MM.1S (cell line): ENCODE results near the gene ITPRIP.

Experiments
- DNase-seq: peaks from one replicate; pipeline ENCODE4 v3.0.0-alpha.2; 2015
- H2AFZ ChIP-seq: fragments of 300-600 bp; sonication (generic); 2 replicates; pipeline ENCODE4 v1.6.0; 2016; ENCODE audit warnings: antibody characterized with exemption, low read length
- H3F3A ChIP-seq: fragments of 300-600 bp; sonication (generic); 2 replicates; pipeline ENCODE4 v1.6.1; 2016; ENCODE audit warnings: mild to moderate bottlenecking, antibody characterized with exemption, low read length, moderate library complexity, mixed read lengths; ENCODE audit not compliant: insufficient read depth
- H3K27ac ChIP-seq: fragments of 300-600 bp; sonication (generic); 2 replicates; pipeline ENCODE4 v1.5.1; 2016; ENCODE audit warnings: mild to moderate bottlenecking, low read length
- H3K27me3 ChIP-seq: fragments of 300-600 bp; sonication (generic); replicated peaks from 2 replicates; pipeline ENCODE4 v1.6.0; 2016; ENCODE audit warnings: low read length; ENCODE audit not compliant: insufficient read depth
- H3K36me3 ChIP-seq: fragments of 300-600 bp; sonication (generic); replicated peaks from 2 replicates; pipeline ENCODE4 v1.6.1; 2016; ENCODE audit warnings: mild to moderate bottlenecking, low read length, mixed read lengths; ENCODE audit not compliant: insufficient read depth
- H3K4me1 ChIP-seq: fragments of 300-600 bp; sonication (generic); 2 replicates; pipeline ENCODE4 v1.6.1; 2016; ENCODE audit warnings: low read length, mixed read lengths
- H3K4me2 ChIP-seq: fragments of 300-600 bp; sonication (generic); 2 replicates; pipeline ENCODE4 v1.6.0; 2016; ENCODE audit warnings: low read depth, low read length
- H3K4me3 ChIP-seq: fragments of 300-600 bp; sonication (generic); 2 replicates; pipeline ENCODE4 v1.5.1; 2016; ENCODE audit warnings: low read length, mixed read lengths
- H3K79me2 ChIP-seq: fragments of 300-600 bp; sonication (generic); 2 replicates; pipeline ENCODE4 v1.6.1; 2016; ENCODE audit warnings: mixed run types, low read length, mixed read lengths
- H3K9ac ChIP-seq: fragments of 300-600 bp; sonication (generic); 2 replicates; pipeline ENCODE4 v1.6.1; 2016; ENCODE audit warnings: low read length, mixed read lengths
- H3K9me2 ChIP-seq: fragments of 300-600 bp; sonication (generic); replicated peaks from 2 replicates; pipeline ENCODE4 v1.6.1; 2016; ENCODE audit warnings: mild to moderate bottlenecking, low read length, mixed read lengths; ENCODE audit not compliant: insufficient read depth
- H3K9me3 ChIP-seq: fragments of 300-600 bp; sonication (generic); replicated peaks from 2 replicates; pipeline ENCODE4 v1.6.1; 2016; ENCODE audit warnings: mild to moderate bottlenecking, low read length, mixed read lengths; ENCODE audit not compliant: insufficient read depth
- H4K20me1 ChIP-seq: fragments of 300-600 bp; sonication (generic); 2 replicates; pipeline ENCODE4 v1.6.1; 2016; ENCODE audit warnings: mild to moderate bottlenecking, low read length, moderate library complexity, mixed read lengths; ENCODE audit not compliant: insufficient read depth
- EZH2 ChIP-seq: fragments of 300-600 bp; sonication (generic); optimal IDR thresholded peaks from 2 replicates; pipeline ENCODE3; 2017; ENCODE audit warnings: low read depth, mild to moderate bottlenecking, antibody characterized with exemption, low read length, mixed read lengths
- EZH2phosphoT487 ChIP-seq: fragments of 300-600 bp; sonication (generic); IDR thresholded peaks from 2 replicates; pipeline ENCODE4 v1.6.1; 2018; ENCODE audit warnings: antibody characterized with exemption, low read length
- TF ChIP-seq, protein P1 (sequence below): fragments of 300-600 bp; sonication (generic); IDR thresholded peaks from 2 replicates; pipeline ENCODE4 v1.5.1; 2016; ENCODE audit warnings: antibody characterized with exemption, low read length, mixed read lengths

ITPRIP gene

DNA sequence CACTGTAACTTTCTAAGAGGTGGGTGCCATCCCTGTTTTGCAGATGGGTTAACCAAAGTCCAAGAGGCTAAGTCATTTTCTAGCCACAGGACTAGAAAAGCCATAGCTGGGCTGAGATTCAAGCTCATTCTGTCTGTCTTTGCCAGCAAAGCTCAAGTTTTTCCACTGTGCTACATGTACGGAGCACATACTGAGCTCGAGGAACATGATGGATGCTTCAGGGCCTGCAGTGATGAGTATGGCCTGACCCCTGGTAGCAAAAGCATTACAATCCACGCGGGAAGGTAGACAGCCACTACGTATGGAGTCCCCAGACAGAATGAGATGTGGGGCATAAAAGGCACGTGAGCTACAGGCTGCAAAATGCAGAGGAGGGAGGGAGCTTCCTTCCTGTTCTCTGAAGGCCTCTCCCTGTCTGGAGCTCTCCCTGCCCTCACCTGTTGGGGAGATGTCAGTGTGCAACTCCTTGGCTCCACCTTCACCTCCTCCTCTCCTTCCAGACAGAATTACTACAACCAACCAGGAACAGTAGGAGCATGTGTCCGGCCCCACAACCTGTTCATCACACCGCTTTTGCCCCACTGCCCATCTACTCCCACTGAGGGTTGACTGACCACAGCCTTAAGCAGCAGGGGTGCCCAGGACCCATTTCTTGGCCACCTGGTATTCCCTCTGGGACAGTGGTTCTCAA lies 16.4 kb downstream of the ITPRIP start:
- Histone ChIP-seq H3K79me2 (peaks cover 79% of the 10 kb centered on the region), H3K4me3 (no peak overlapping the region), H4K20me1 (no peaks in the 10 kb centered on the region; the same call in 1 of the 2 replicates), H3K36me3 (no peaks in the 10 kb centered on the region), H3K4me1 (peaks cover 7% of the 10 kb centered on the region; the same call in 1 of the 2 replicates), H3K9ac (no peak overlapping the region), H3K27me3 (no peaks in the 10 kb centered on the region), H3F3A (no peaks in the 10 kb centered on the region), H3K9me3 (no peaks in the 10 kb centered on the region), H3K9me2 (no peaks in the 10 kb centered on the region), H2AFZ (no peak overlapping the region), H3K27ac (no peak overlapping the region), H3K4me2 (no peak overlapping the region)
- TF ChIP-seq, protein P1, sequence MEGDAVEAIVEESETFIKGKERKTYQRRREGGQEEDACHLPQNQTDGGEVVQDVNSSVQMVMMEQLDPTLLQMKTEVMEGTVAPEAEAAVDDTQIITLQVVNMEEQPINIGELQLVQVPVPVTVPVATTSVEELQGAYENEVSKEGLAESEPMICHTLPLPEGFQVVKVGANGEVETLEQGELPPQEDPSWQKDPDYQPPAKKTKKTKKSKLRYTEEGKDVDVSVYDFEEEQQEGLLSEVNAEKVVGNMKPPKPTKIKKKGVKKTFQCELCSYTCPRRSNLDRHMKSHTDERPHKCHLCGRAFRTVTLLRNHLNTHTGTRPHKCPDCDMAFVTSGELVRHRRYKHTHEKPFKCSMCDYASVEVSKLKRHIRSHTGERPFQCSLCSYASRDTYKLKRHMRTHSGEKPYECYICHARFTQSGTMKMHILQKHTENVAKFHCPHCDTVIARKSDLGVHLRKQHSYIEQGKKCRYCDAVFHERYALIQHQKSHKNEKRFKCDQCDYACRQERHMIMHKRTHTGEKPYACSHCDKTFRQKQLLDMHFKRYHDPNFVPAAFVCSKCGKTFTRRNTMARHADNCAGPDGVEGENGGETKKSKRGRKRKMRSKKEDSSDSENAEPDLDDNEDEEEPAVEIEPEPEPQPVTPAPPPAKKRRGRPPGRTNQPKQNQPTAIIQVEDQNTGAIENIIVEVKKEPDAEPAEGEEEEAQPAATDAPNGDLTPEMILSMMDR: no peak
- no peak for TF ChIP-seq EZH2
- no peak for DNase-seq

DNA sequence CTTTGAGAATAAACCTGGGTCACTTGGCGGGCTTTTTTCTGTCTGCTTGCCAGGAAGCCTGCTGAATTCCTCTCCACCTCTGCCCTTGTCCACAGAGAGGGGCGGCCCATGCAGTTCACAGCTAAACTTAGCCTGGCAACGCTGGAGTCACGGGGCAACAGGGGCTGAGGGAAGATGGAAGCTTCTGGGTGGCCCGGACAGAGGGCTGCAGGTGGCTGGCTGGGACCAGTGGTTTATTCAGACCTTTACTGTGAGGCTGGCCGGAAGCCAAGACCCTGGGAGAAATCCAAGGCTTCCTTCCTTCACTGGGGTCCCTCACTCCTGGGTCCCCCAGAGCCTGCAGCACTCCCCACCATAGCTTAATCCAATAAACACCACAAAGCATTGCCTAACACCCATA lies 17.0 kb downstream of the ITPRIP start:
- Histone ChIP-seq H3K4me1 (peaks cover 7% of the 10 kb centered on the region; the same call in 1 of the 2 replicates), H3K27ac (no peak overlapping the region), H3K9me2 (no peaks in the 10 kb centered on the region), H3K4me2 (no peak overlapping the region), H3K9me3 (no peaks in the 10 kb centered on the region), H3F3A (no peaks in the 10 kb centered on the region), H2AFZ (no peak overlapping the region), H3K36me3 (no peaks in the 10 kb centered on the region), H3K27me3 (no peaks in the 10 kb centered on the region), H3K79me2 (peaks cover 74% of the 10 kb centered on the region), H3K4me3 (no peak overlapping the region), H4K20me1 (no peaks in the 10 kb centered on the region; the same call in 1 of the 2 replicates), H3K9ac (no peak overlapping the region)
- TF ChIP-seq, protein P1: no peak
- no peak for TF ChIP-seq EZH2
- no peak for DNase-seq

DNA sequence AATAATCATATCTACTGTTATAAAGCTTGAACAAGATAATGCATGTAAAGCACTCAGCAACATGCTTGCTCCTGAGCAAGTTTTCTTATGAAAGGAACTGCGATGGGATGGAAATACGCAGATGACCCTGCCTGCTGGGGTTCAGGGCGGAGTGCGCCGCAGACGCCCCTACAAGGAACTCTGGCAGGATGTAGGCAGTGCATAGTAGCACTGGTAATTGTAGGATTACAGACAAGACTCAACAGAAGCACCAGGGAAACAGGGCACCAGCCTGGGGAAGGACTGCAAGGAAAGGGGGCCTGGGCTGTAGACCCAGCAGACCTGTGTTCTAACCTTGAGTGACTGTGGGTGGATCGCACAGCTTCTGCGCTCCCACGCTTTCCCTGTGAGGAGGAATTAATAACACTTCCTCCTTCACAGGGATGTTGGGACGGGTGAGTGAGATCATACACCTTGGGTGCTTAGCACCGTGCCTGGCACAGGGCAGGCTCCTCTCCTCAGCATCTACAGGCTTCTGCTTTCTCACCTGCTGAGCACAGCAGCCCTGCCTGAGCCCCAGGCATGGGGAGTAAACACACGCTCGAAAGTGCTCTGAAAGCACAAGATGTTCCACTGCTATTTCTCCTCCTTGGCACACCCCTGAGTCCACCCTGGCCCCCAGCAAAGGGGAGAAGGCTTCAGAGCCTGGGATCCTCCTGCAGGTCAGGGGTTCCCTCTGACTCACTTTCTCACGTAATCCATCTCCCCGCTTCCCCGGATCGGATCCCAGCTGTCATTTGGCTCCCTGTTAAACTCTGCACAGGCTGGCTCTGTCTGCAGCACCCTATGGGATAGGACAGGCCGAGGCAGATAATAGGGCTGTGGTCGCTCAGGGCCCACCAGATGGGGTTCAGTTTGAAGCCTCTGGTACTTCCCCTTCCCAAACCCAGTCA lies 19.2 kb downstream of the ITPRIP start:
- TF ChIP-seq, protein P1: no peak
- TF ChIP-seq EZH2phosphoT487 (no peak), EZH2 (no peak)
- Histone ChIP-seq H3K4me3 (no peak overlapping the region), H2AFZ (no peak overlapping the region), H3K27ac (no peak overlapping the region), H3K79me2 (peaks cover 59% of the 10 kb centered on the region), H3K9me2 (no peaks in the 10 kb centered on the region), H3K36me3 (no peaks in the 10 kb centered on the region), H3K4me1 (peaks cover 7% of the 10 kb centered on the region; the same call in 1 of the 2 replicates), H3F3A (no peaks in the 10 kb centered on the region), H4K20me1 (no peaks in the 10 kb centered on the region; the same call in 1 of the 2 replicates), H3K4me2 (no peak overlapping the region), H3K9me3 (no peaks in the 10 kb centered on the region), H3K27me3 (no peaks in the 10 kb centered on the region), H3K9ac (no peak overlapping the region)
- no peak for DNase-seq
